Neural cell (in vitro differentiated cells): ENCODE data around the gene DCP1A. TPM values are rescaled to one million over a fixed set of nuclear protein-coding genes. Genes with fewer than 3 reads are reported as not detected.

Source experiments
- H2AFZ ChIP-seq: fragments of 200-600, 300-800 bp; sonication (generic), shearing (Covaris generic); 2 replicates; pipeline ENCODE4 v1.6.0; 2014; ENCODE audit warnings: low read depth, mild to moderate bottlenecking, antibody characterized with exemption, low read length, moderate library complexity
- H3F3A ChIP-seq: fragments of 200-600 bp; shearing (Covaris generic); 2 replicates; pipeline ENCODE4 v1.6.1; 2016; ENCODE audit warnings: mild to moderate bottlenecking, moderate library complexity, mixed read lengths, antibody characterized with exemption, low read length; ENCODE audit not compliant: insufficient read depth, poor library complexity, severe bottlenecking
- H3K27ac ChIP-seq: fragments of 200-600, 300-800 bp; sonication (generic), shearing (Covaris generic); 2 replicates; pipeline ENCODE4 v1.5.1; 2014; ENCODE audit warnings: mild to moderate bottlenecking, low read length, moderate library complexity
- H3K27me3 ChIP-seq: fragments of 300-800, 200-600 bp; sonication (generic), shearing (Covaris generic); 2 replicates; pipeline ENCODE4 v1.6.0; 2014; ENCODE audit warnings: mild to moderate bottlenecking, low read depth, low read length, moderate library complexity; ENCODE audit not compliant: insufficient read depth
- H3K36me3 ChIP-seq: fragments of 300-800, 200-600 bp; sonication (generic), shearing (Covaris generic); 2 replicates; pipeline ENCODE4 v1.5.1; 2014; ENCODE audit warnings: mild to moderate bottlenecking, antibody characterized with exemption, low read length, moderate library complexity; ENCODE audit not compliant: insufficient read depth
- H3K4me2 ChIP-seq: fragments of 300-800, 200-600 bp; sonication (generic), shearing (Covaris generic); 2 replicates; pipeline ENCODE4 v1.6.0; 2014; ENCODE audit warnings: mild to moderate bottlenecking, low read length
- H3K4me3 ChIP-seq: fragments of 300-800, 200-600 bp; sonication (generic), shearing (Covaris generic); 2 replicates; pipeline ENCODE4 v1.5.1; 2014; ENCODE audit warnings: mild to moderate bottlenecking, low read length, moderate library complexity
- H3K79me2 ChIP-seq: fragments of 200-600 bp; shearing (Covaris generic); replicated peaks from 2 replicates; pipeline ENCODE4 v1.6.0; 2014; ENCODE audit warnings: mild to moderate bottlenecking, low read length, moderate library complexity; ENCODE audit not compliant: insufficient read depth
- H3K9ac ChIP-seq: fragments of 300-800, 200-600 bp; sonication (generic), shearing (Covaris generic); 2 replicates; pipeline ENCODE4 v1.6.1; 2016; ENCODE audit warnings: mild to moderate bottlenecking, low read length, mixed read lengths
- H3K9me2 ChIP-seq: fragments of 200-600 bp; shearing (Covaris generic); 2 replicates; pipeline ENCODE4 v1.6.1; 2016; ENCODE audit warnings: mild to moderate bottlenecking, low read length, mixed read lengths; ENCODE audit not compliant: insufficient read depth
- H3K9me3 ChIP-seq: fragments of 200-600, 300-800 bp; sonication (generic), shearing (Covaris generic); 2 replicates; pipeline ENCODE4 v1.6.1; 2016; ENCODE audit warnings: mild to moderate bottlenecking, mixed run types, low read length, moderate library complexity, mixed read lengths
- H4K20me1 ChIP-seq: fragments of 200-600 bp; shearing (Covaris generic); 2 replicates; pipeline ENCODE4 v1.6.1; 2016; ENCODE audit warnings: mild to moderate bottlenecking, mixed run types; ENCODE audit not compliant: insufficient read depth
- CTCF ChIP-seq: fragments of 450-650 bp; IDR thresholded peaks from 2 replicates; pipeline ENCODE4 v1.5.1; 2014; ENCODE audit warnings: antibody characterized with exemption, mild to moderate bottlenecking, moderate library complexity; ENCODE audit not compliant: poor library complexity, severe bottlenecking
- EZH2 ChIP-seq: fragments of 200-600, 300-800 bp; shearing (Covaris generic), sonication (generic); IDR thresholded peaks from 2 replicates; pipeline ENCODE4 v1.6.1; 2014; ENCODE audit warnings: antibody characterized with exemption, low read length, borderline replicate concordance, mild to moderate bottlenecking; ENCODE audit not compliant: insufficient read depth, poor library complexity, severe bottlenecking
- MXI1 ChIP-seq: fragments of 450-650 bp; conservative IDR thresholded peaks from 2 replicates; pipeline ENCODE4 v1.6.1; 2014; ENCODE audit warnings: antibody characterized with exemption, mild to moderate bottlenecking; ENCODE audit not compliant: poor library complexity, severe bottlenecking
- POLR2AphosphoS5 ChIP-seq: IDR thresholded peaks from 2 replicates; pipeline ENCODE4 v1.6.1; 2012
- RAD21 ChIP-seq: fragments of 450-650 bp; conservative IDR thresholded peaks from 2 replicates; pipeline ENCODE4 v1.6.1; 2014; ENCODE audit warnings: antibody characterized with exemption, mild to moderate bottlenecking, moderate library complexity
- REST ChIP-seq: IDR thresholded peaks from 2 replicates; pipeline ENCODE4 v1.6.1; 2012; ENCODE audit warnings: borderline replicate concordance
- SMC3 ChIP-seq: fragments of 450-650 bp; conservative IDR thresholded peaks from 2 replicates; pipeline ENCODE4 v1.6.1; 2014; ENCODE audit warnings: antibody characterized with exemption, mild to moderate bottlenecking, moderate library complexity; ENCODE audit not compliant: poor library complexity
- TAF1 ChIP-seq: IDR thresholded peaks from 2 replicates; pipeline ENCODE4 v1.6.1; 2012; ENCODE audit warnings: low read depth
- polyA plus RNA-seq: library from polyadenylated mRNA; depleted of rRNA; stranded (reverse); fragments of >200 nt; gene quantifications from 2 replicates; pipeline ENCODE4 v1.2.3, GENCODE V29; 2014

Gene DCP1A
- polyA plus RNA-seq, 1 donor from 2014 or later: 12.5 TPM

DNA sequence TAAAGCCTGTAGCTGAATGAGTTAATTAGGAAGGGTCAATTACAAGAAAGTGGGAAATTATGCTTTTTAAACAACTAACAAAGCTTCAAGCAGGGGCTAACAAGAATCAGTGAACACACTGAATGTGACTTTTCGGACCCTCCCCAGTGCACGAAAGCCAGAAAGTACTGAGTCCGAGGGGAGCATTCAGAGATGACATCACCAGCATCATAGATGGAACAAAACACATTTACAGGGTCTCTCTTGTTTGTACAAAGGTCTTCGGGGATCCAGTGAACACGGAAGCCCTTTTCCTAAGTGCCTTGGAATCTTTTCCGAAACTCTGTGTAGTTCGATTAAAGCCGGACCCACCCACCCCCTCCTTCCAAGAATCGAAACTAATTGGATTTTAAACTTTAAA is 829 bp downstream of the DCP1A start:
- no peaks in the 10 kb centered on the region for H3K36me3 ChIP-seq
- TF ChIP-seq EZH2 (no peak), SMC3 (no peak), TAF1 (no peak), RAD21 (no peak), POLR2AphosphoS5 (no peak)
- no peaks in the 10 kb centered on the region for H3K9me3 ChIP-seq
- peak overlapping the region; percentile 95 for H3K4me3 ChIP-seq
- peak overlapping the region; percentile 93 for H3K27ac ChIP-seq
- peaks cover 32% of the 10 kb centered on the region for H3K79me2 ChIP-seq
- H4K20me1 ChIP-seq: no peaks in the 10 kb centered on the region
- H3K9ac ChIP-seq: peak overlapping the region; percentile 99
- H2AFZ ChIP-seq: peak overlapping the region; percentile 100
- H3K4me2 ChIP-seq: peak overlapping the region; percentile 42
- H3K9me2 ChIP-seq: no peaks in the 10 kb centered on the region
- no peaks in the 10 kb centered on the region for H3K27me3 ChIP-seq
- no peaks in the 10 kb centered on the region for H3F3A ChIP-seq

- Histone ChIP-seq H2AFZ (no peak overlapping the region), H3K9me2 (no peaks in the 10 kb centered on the region), H3K4me3 (no peak overlapping the region), H3K36me3 (peaks cover 3% of the 10 kb centered on the region), H3K4me2 (no peak overlapping the region), H3K9ac (no peak overlapping the region), H4K20me1 (no peaks in the 10 kb centered on the region), H3K27me3 (no peaks in the 10 kb centered on the region), H3F3A (no peaks in the 10 kb centered on the region), H3K27ac (no peak overlapping the region), H3K79me2 (peaks cover 32% of the 10 kb centered on the region), H3K9me3 (no peaks in the 10 kb centered on the region)
- no peak for TF ChIP-seq RAD21
These were observed 5.0 kb downstream of the DCP1A start for GRCh38 chr3:53342353-53342752.

GRCh38 chr3:53337167-53337940 is 10.0 kb downstream of the DCP1A start:
- no peaks in the 10 kb centered on the region for H3F3A ChIP-seq
- no peaks in the 10 kb centered on the region for H3K9me3 ChIP-seq
- H3K9ac ChIP-seq: no peak overlapping the region
- H3K79me2 ChIP-seq: no peaks in the 10 kb centered on the region
- peaks cover 3% of the 10 kb centered on the region for H3K36me3 ChIP-seq
- H4K20me1 ChIP-seq: no peaks in the 10 kb centered on the region
- TF ChIP-seq REST: no peak
- no peak for TF ChIP-seq SMC3
- no peak overlapping the region for H3K27ac ChIP-seq
- H3K4me2 ChIP-seq: no peak overlapping the region
- H2AFZ ChIP-seq: no peak overlapping the region
- no peak overlapping the region for H3K4me3 ChIP-seq
- no peaks in the 10 kb centered on the region for H3K27me3 ChIP-seq
- no peaks in the 10 kb centered on the region for H3K9me2 ChIP-seq

DNA sequence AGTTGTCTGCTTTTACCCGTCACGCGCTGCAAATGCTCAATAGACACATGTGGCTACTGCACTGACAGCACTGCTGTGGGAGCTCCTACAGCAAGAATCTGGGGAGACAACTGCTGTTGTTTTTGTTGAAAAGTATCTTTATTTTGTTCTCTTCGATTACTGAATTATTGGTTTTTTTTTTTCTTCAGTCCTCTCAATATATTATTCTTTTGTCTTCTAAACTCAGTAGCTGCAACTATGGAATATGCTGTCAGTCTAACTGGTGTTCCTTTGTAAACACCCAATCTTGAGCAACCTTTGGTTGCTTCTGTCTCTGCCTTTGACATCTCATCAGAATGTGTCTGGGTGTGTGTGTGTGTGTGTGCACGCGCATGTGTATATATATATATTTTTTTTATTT is 12.6 kb downstream of the DCP1A start:
- Histone ChIP-seq H3K27ac (no peak overlapping the region), H3K9ac (no peak overlapping the region), H3K4me3 (no peak overlapping the region), H3K36me3 (peaks cover 3% of the 10 kb centered on the region), H2AFZ (no peak overlapping the region), H3K27me3 (no peaks in the 10 kb centered on the region), H4K20me1 (no peaks in the 10 kb centered on the region), H3F3A (no peaks in the 10 kb centered on the region), H3K79me2 (peaks cover 7% of the 10 kb centered on the region), H3K4me2 (no peak overlapping the region), H3K9me2 (no peaks in the 10 kb centered on the region), H3K9me3 (no peaks in the 10 kb centered on the region)
- TF ChIP-seq EZH2: no peak
- no peak for TF ChIP-seq SMC3
- no peak for TF ChIP-seq CTCF
- no peak for TF ChIP-seq REST
- no peak for TF ChIP-seq POLR2AphosphoS5
- TF ChIP-seq RAD21: no peak
- no peak for TF ChIP-seq MXI1
